HG02759 (cell line): ENCODE results near the gene KIRREL3.
"Not testable (repeated sequence)": the region's sequence is repeated elsewhere in the genome, so short reads cannot be mapped to it uniquely, and the experiment has no call there.

Source experiments
- ATAC-seq: cut with Tn5 transposase; IDR thresholded peaks from one replicate; pipeline ENCODE4 v1.9.1; 2021; ENCODE audit warnings: mild to moderate bottlenecking, moderate library complexity; ENCODE audit not compliant: unreplicated experiment

Gene KIRREL3

GRCh38 chr11:126959700-126960099, 40.9 kb downstream of the KIRREL3 start:
- ATAC-seq = no peak

DNA sequence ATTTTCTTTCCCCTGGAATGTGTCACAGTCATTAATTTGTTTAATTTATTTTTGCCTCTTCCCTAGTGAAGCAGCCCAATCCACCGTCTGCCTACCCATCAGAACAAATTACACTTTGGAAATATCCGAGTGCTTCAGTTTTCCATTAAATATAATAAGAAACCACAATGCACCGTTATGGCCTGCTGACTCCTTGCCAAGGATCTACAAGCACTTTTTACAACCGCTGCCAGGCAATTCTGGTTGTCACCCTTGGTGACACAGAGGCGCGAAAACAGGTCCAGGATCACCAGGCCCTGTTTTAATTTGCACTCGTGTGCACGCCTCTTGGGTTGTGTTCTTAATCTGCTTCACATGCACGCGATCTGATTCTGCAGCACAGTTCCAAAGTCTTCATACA, 43.9 kb downstream of the KIRREL3 start:
- ATAC-seq = no peak

DNA sequence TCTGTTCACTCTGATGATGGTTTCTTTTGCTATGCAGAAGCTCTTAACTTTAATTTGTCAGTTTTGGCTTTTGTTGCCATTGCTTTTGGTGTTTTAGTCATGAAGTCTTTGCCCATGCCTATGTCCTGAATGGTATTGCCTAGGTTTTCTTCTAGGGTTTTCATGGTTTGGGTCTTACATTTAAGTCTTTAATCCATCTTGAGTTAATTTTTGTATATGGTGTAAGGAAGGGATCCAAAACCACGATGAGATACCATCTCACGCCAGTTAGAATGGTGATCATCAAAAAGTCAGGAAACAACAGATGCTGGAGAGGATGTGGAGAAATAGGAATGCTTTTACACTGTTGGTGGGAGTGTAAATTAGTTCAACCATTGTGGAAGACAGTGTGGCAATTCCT, 48.0 kb downstream of the KIRREL3 start:
- ATAC-seq = not testable (repeated sequence)

DNA sequence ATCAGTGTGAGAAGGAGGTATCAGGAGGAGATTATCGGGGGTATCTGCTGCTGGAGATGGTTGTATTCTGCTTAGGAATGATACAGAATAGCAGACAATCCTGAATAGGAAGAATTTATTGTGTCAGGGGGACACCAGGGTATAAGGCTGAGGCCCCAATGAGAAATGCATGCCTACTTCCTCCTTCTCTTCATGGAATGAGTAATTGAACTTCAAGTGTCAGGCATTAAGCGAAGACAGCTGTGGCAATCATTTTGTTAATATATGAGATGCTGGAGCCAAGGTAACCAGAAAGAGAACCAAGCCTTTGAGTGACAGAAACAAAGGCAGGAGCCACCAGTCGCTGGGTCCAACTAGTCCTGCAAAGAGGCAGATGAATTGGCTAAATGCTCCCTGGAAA, 49.1 kb downstream of the KIRREL3 start:
- peak; percentile 71 for ATAC-seq

- no peak for ATAC-seq
Measured at GRCh38 chr11:126949066-126949891, 51.3 kb downstream of the KIRREL3 start.

DNA sequence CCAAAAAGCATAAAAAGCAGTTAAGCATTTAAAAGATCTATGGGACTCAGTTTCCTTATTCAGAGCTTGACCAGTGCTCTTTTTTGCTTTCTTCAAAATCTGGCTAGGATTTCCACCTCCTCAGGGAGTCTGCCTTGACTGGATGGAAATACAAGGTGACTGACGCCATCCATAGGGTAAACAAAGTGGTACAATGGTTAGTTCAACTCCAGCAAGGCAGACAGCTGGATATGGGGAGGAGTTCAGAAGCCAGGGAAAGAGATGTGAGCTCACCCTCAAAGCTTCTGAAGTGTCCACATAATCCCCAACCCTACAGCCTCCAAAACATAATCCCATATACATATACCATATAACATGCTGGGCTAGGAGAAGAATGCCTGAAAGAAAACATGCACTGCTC, 52.0 kb downstream of the KIRREL3 start:
- no peak for ATAC-seq

- no peak for ATAC-seq
Measured at GRCh38 chr11:126945319-126945718, 55.3 kb downstream of the KIRREL3 start.

DNA sequence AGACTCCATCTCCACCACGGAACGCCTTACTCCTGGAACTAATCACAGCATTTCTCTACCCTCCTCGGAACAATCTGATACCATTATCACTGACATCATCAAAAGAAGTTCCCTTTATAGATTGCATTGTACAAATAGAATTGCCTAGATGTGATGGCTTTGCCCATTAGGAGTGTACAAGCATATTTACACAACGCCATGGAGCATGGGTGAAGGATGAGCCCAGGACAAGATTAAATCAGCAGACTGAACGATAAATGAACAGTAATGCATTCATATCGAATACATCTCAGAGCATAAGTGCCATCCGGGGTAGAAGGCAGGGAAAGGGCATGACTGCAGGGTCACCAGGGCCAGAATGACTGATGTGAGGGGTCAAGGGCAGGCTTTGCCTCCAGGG, 57.3 kb downstream of the KIRREL3 start:
- ATAC-seq = no peak

DNA sequence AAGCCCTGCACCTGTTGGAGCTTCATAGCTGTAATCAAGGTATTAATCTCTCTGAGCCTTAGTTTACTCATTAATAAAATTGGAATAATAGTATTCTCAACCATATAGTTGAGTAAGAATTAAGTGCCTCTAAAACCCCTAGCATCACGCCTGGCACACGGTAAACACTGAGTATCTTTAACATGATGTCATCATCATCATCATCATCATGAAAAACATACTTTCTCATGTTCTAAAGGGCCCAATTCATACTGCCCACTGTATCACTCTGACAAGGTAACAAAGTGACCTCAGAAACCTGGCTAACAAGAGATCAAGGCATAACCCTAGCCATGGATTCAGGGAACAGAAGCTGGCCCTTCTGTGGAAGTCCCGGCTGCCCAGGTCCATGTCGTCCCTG, 58.4 kb downstream of the KIRREL3 start:
- ATAC-seq = no peak

DNA sequence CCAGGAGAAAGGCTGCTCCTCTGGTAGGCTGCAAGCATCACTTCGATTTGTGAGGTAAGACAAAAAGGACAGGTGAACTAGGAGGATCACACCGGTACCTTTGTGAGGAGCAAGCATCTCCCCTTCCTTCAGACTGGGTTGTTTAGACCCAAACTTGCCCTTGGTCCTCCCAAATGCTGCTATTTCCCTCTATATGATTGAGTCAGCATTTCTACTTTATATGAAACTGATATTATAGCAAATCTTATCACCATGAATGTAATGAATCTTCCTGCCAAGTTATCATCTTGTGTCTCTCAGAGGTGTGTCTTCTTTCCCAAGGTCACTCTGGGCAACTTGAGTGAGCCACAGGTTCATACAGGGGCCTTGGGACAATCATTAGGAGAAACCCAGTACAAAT, 61.0 kb downstream of the KIRREL3 start:
- ATAC-seq = no peak

GRCh38 chr11:126938718-126939117, 61.9 kb downstream of the KIRREL3 start:
- no peak for ATAC-seq

DNA sequence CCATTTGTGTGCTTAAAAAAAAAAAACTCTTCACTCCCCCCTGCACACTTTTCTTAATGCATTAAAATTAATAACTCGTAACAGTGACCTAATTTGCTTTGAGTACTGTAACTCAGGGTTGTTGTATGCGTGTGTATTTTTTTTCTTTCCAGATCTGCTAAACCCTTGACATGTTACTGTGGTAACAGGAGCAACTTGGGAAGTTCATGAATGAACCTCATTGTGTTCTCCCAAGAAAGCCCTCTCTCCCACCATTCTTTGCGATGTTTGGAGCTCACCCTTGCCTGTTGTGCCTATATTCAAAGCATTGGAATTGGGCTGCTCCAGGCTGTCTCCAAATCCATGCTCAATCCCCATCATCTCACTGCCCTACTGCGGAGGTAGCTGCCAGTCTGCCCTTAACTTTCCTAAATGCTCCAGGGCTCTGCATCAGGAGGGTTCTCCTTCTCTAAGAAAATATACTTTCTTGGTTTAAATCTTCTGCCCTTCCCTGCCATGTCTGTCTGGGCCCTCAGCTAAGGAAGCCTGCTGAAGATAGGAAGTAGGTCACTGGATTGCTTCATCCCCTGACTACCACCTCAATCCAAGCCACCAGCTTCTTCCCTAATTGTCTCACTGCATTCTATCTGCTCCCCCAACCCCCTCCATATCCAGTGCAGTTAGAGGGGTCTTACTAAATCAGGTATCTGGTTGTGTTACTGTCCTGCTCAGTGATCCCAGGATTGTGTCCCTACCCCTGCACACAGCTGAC, 70.3 kb downstream of the KIRREL3 start:
- ATAC-seq = no peak

DNA sequence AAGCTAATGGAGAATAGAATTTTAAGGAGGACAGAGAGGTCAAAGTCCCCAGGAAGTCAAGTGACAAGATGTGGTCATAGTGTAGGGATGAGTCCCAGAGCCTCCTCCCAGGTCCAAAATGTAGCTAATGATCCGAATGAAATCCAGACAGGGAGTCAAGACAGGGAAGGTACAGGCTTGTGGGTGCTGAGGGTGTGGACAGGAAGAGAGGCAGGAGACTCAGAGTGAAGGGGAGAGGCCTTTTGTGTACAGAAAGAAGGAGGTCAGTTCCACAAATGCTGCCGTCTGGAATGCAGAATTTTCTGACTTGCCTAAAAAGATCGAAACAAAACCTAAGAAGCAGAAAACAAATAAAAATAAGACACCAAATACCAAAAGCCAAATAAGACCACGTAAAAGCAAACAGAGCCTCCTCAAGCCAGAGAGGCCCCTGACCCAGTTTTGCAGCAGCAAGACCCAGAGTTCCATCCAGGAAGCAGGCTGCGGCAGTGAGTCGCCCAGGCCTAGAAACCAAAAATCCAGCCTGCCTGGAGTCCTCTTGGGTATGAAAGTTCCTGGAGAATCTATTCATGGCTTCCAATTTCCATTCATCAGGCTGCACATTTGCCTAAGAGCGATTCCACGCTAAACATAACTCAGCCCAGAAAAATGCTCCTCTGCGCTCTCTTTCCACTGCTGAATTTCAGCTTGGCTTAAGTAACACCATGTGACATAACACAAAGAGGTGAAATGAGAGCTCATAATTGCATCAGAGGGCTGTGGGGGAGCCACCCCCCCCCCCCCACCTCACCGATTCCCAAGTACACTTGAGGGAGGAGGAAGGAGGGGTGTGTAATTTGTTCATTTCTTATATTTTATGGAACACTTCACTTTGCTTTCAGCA, 71.2 kb downstream of the KIRREL3 start:
- ATAC-seq = no peak

- no peak for ATAC-seq
Measured at GRCh38 chr11:126927623-126928022, 72.9 kb downstream of the KIRREL3 start.

- no peak for ATAC-seq
Measured at GRCh38 chr11:126926376-126926791, 74.2 kb downstream of the KIRREL3 start.

GRCh38 chr11:126925321-126926093, 75.1 kb downstream of the KIRREL3 start:
- ATAC-seq = no peak

GRCh38 chr11:126924376-126925040, 76.1 kb downstream of the KIRREL3 start:
- no peak for ATAC-seq

- no peak for ATAC-seq
Measured at GRCh38 chr11:126920833-126921232, 79.7 kb downstream of the KIRREL3 start.

DNA sequence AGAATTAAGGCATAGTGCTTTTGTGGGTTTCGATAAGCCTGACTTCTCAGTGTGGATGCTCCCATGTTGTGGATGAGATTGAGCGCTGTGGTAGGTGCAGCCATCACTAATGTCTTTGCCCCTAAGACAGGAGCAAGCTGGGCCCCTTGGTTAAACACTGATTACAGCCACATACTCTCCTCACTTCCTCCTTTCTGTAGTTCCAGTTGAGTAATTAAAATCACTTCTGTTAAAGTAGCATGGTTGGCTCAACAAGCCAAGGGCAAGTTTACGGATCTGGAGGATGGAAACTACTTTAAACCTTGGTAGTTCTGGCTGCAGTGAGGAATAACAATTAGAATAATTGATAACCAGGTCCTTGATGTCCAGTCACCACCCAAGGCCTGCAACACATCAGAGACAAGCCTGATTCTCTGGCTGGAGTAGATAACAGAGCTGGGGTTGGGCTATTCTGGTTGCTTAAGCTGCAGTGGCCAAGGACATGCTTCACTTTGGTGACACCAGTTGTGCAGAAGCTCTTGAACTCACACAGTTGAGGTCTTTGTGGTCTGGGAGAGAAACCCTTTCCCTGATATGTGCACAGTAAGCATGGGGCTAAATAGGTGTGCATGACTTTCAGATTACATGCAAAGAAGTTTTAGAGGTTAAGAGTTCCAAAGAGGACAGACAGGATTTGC, 81.3 kb downstream of the KIRREL3 start:
- ATAC-seq = peak; percentile 53
